IPS DF 19.7 (cell line): ENCODE measurements around the gene PTEN.

Experiments used
- DNase-seq: peaks from one replicate; pipeline ENCODE4 v3.0.0-alpha.2; 2013; ENCODE audit warnings: low read depth, low spot score

The PTEN gene

DNA sequence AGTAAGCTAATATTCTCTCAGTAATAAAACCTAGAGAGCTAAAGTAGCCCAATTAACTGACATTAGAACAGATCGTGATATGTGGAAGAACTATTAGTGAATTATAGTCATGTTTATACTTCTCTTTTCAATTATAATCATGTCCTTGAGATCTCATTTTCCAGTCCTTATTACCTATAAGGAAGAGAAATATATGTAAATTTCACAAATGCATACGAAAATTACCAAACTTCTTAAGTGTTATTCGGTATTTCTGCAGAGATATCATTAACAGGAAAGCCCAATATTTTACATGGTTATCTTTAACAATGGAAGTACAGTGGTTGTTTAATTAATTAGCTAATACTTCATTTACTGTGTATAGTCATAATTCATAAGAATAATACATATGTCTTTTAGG lies 110.7 kb downstream of the PTEN start:
- no peak for DNase-seq

GRCh38 chr10:87974769-87975168 lies 111.3 kb downstream of the PTEN start:
- DNase-seq: no peak

GRCh38 chr10:87976101-87976743 lies 112.8 kb downstream of the PTEN start:
- DNase-seq: no peak

DNA sequence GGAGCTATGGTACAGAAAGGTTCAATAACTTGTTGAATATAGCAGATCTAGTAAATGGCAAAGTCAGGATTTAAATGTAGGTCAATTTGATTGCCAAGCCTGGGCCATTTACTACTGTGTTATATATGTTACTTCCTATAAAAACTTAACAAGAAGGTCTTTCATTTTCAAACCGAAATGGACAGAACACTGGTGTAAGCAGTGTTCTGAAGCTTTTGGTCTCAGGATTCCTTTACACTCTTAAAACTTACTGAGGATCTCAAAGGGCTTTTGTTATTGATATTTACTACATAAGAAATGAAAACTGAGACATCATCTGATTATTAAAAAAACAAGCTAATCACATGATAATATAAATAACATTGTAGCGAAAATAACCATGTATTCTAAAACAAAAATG lies 114.7 kb downstream of the PTEN start:
- DNase-seq: no peak

- no peak for DNase-seq
Measured at GRCh38 chr10:87979847-87980246, 116.4 kb downstream of the PTEN start.

DNA sequence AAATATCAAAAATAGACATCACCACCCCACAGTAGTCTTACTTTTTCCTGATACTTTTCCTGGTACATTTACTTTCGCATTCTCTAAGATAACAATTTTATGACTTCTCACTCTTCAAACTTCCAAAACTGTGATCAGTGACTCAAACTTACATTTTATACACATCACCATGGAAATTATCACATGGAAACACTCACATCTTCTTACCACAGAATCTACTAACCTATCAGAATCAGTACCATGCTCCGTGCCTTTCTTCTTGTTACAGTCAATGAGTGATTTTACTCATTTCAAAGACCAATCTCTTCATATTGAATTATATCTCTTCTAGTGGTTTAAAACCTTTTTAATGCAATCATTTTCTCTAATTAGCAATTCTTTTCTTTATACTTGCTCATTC lies 120.3 kb downstream of the PTEN start:
- no peak for DNase-seq

GRCh38 chr10:87987206-87987605 lies 123.8 kb downstream of the PTEN start:
- DNase-seq: no peak

DNA sequence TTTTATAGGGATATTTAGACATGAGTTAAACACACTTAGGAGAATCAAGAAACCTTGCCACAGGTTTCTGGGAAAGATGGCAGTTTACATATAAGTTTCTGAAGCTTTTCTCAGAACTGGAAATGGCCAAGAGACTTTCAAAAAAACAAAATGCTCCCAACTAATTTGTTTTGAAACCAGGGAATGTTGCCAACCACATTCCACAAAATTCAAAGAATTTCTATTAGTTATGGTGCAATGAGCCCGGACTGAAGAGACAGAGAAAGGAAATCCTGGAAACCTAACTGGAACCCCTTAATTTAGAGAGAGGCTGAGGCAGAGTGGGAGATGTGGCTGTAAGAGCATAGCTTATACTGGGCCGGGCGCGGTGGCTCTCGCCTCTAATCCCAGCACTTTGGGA lies 128.5 kb downstream of the PTEN start:
- no peak for DNase-seq

DNA sequence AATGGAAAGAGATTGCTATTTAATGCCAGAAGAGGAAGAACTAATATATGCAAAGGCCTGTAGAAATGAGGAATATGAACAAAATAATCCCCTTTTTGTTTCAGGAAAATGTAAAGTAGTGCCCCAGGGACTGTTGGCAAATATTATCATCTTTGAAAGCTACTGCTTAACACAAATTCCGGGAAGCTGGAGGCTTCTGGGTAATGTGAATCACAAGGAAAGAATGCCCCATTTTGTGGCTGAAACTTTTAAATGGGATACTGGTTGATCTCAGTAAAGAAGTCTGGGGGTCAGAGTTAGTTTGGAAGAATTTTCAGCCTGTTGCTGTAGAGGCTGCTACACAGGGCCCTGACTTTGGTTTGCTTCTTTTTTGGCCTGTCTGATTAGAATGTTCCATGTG lies 141.0 kb downstream of the PTEN start:
- no peak for DNase-seq

GRCh38 chr10:88006261-88006660 lies 142.8 kb downstream of the PTEN start:
- DNase-seq: no peak

GRCh38 chr10:88008866-88009470 lies 145.5 kb downstream of the PTEN start:
- no peak for DNase-seq

GRCh38 chr10:88012641-88013040 lies 149.2 kb downstream of the PTEN start:
- no peak for DNase-seq

DNA sequence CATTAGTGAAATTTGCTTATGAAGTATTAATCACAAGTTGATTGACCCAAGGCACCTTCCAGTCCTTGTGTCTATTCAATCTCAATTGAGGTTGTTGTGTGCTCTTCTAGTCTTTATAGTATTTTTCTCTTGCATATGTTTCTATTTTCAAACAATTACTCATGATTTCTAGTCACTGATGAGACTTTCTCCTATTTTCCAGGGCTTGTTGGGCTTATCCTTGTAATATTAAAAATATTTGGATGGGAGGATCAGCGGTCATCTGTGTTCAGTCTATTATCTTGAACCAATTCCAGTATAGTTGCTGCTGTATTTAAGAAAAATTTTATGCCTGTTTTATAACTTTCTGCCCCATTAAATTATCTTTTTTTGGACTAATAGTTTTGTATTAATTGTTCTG lies 154.4 kb downstream of the PTEN start:
- no peak for DNase-seq

DNA sequence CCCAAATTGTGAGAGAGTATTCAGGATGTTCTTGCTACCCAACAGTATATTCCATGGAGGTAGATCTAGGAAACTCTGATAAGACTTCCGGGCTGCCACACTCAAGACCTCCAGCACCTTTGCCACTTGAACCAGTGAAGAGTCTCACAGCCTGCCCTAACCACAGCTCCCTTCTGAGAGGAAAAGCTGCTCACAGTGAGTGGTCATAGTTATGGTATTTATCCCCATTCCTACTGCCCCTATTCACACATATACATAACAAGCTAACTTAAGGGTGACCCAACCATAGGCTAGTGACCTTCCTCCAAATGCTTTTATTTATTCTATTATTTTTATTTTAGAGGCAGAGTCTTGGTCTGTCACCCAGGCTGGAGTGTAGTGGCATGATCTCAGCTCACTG lies 156.3 kb downstream of the PTEN start:
- no peak for DNase-seq
